ENCODE data around the gene SLC15A3. TPM values are rescaled to one million over a fixed set of nuclear protein-coding genes. Genes with fewer than 3 reads are reported as not detected.
A peak's percentile ranks its signal among the peaks of the same experiment; 100 is the strongest.

Gene SLC15A3
- total and polyA plus RNA-seq, 3 experiments from 2014 or later, result 1.2 to 1.5 TPM; not detected in 1

DNA sequence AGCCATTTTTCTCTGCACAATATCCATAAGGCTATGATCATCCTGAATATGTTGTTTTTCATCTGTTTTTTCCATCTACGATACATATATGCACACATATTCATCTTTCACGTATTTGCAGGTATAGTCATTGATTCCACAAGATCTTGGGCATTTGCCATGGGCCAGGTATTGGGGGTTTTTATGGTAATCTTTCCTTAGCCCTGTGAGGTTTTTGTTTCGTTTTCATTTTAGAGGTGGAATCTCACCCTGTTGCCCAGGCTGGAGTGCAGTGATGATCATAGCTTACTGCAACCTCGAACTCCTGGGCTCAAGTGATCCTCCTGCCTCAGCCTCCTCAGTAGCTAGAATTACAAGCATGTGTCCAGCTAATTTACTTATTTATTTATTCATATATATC lies 39.5 kb upstream of the SLC15A3 start:
- H3K36me3 ChIP-seq (ENCODE audit: insufficient read depth, low read length), result peaks cover 52% of the 10 kb centered on the region
- peaks cover 80% of the 10 kb centered on the region for H3K4me1 ChIP-seq (ENCODE audit: insufficient read depth, low read length)
- H3K36me3 Mint-ChIP-seq, result peaks cover 6 to 86% (median 27%) of the 10 kb centered on the region in 3 donors
- H3K27me3 ChIP-seq (ENCODE audit: insufficient read depth, low read length, poor library complexity, severe bottlenecking), result no peaks in the 10 kb centered on the region
- ChIA-PET CTCF (interaction anchor here (0.9 to 3.2 kb wide), 4 partner anchors 9 to 80 kb away, joined by 3 to 10 read pairs (median 4); no protein-coding TSS in a partner anchor), POLR2A (interaction anchor here (0.7 kb wide), 2 partner anchors 9 to 85 kb away, joined by 3 to 4 read pairs; no protein-coding TSS in a partner anchor)
- H3K27ac Mint-ChIP-seq, result peak overlapping the region in 7 of 8 donors; percentile 23 to 88 (median 53)
- H3K9me3 Mint-ChIP-seq, result no peaks in the 10 kb centered on the region
- H3K9me3 ChIP-seq (ENCODE audit: low read length), result no peaks in the 10 kb centered on the region
- no peaks in the 10 kb centered on the region for H3K27me3 Mint-ChIP-seq
- peaks cover 61 to 90% (median 85%) of the 10 kb centered on the region in 3 donors for H3K4me1 Mint-ChIP-seq
- no peak overlapping the region for H3K4me3 ChIP-seq (ENCODE audit: low read length)
- H3K27ac ChIP-seq (ENCODE audit: low read depth, low read length), result no peak overlapping the region
- H3K4me3 Mint-ChIP-seq, result peak overlapping the region in 3 of 7 donors; percentile 9 to 63 (median 16)
- peak in 1 of 5 donors; percentile 7 for DNase-seq

DNA sequence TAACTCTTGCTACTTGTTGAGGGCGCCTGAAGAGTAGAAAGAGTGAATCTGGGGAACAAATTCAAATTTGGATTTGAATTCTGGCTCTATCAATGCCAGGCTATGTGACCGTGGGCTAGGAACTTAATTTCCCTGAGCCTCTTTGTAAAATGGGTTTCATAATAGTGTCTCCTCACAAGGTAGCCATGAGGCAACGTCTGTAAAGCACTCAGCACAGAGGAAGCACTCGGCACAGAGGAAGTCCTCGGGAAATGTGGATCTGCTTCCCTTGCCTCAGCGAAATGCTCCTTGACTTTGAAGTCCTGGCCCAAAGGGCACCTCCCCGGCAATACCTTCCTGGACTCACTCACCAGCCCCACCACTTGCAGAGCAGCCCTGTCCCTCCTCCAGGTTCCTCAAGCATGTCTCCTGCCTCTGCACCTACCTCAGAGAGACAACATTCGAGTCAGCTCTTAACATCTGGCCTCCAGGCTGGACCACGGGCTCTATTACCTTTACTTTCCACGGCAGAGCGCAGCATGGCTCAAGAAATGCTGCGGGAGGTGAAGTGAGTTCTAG lies 37.2 kb upstream of the SLC15A3 start:
- Mint-ChIP-seq H3K27ac (peak overlapping the region; percentile 85 to 99 (median 94)), H3K4me1 (peaks cover 72 to 90% (median 84%) of the 10 kb centered on the region in 3 donors), H3K36me3 (peaks cover 3 to 78% (median 19%) of the 10 kb centered on the region in 3 donors), H3K4me3 (peak overlapping the region in 4 of 7 donors; percentile 29 to 61 (median 54)), H3K9me3 (no peaks in the 10 kb centered on the region), H3K27me3 (no peaks in the 10 kb centered on the region)
- H3K9me3 ChIP-seq (ENCODE audit: low read length), result no peaks in the 10 kb centered on the region
- no peak for DNase-seq
- no peak overlapping the region for H3K27ac ChIP-seq (ENCODE audit: low read depth, low read length)
- peaks cover 77% of the 10 kb centered on the region for H3K4me1 ChIP-seq (ENCODE audit: insufficient read depth, low read length)
- POLR2A ChIA-PET, result no interaction called here
- no peaks in the 10 kb centered on the region for H3K27me3 ChIP-seq (ENCODE audit: insufficient read depth, low read length, poor library complexity, severe bottlenecking)
- H3K36me3 ChIP-seq (ENCODE audit: insufficient read depth, low read length), result peaks cover 31% of the 10 kb centered on the region
- CTCF ChIA-PET, result no interaction called here
- no peak overlapping the region for H3K4me3 ChIP-seq (ENCODE audit: low read length)

DNA sequence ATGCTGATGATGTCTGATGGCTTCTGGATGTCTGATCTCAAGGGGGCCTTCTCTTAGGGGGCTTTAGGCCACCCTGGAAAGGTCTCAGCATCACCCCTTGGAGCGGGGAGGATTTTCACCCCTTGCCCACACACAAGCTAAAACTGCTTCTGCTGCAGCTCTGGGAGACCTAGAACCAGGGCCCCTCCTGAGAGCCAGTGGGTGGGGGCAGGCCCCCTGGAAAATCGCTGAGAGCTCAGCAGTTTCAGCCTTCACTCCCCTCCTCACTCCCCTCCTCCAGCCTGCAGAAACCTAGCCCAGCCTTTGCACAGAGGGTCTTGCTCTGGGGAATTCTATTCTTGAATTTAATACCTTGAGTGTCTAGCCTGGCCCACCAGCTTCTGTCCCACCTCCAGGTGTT lies 36.7 kb upstream of the SLC15A3 start:
- H3K9me3 ChIP-seq (ENCODE audit: low read length), result no peaks in the 10 kb centered on the region
- peak overlapping the region; percentile 85 to 99 (median 94) for H3K27ac Mint-ChIP-seq
- peaks cover 28% of the 10 kb centered on the region for H3K36me3 ChIP-seq (ENCODE audit: insufficient read depth, low read length)
- H3K4me1 ChIP-seq (ENCODE audit: insufficient read depth, low read length), result peaks cover 77% of the 10 kb centered on the region
- CTCF ChIA-PET, result interaction anchor here (1.2 kb wide), 1 partner anchor 73 kb away, joined by 3 read pairs; no protein-coding TSS in a partner anchor
- peak overlapping the region in 4 of 7 donors; percentile 17 to 61 (median 44) for H3K4me3 Mint-ChIP-seq
- H3K4me3 ChIP-seq (ENCODE audit: low read length), result peak overlapping the region; percentile 10
- POLR2A ChIA-PET, result interaction anchor here (0.6 to 1.5 kb wide), 3 partner anchors 11 to 123 kb away, joined by 4 to 11 read pairs (median 10); no protein-coding TSS in a partner anchor
- H3K27me3 ChIP-seq (ENCODE audit: insufficient read depth, low read length, poor library complexity, severe bottlenecking), result no peaks in the 10 kb centered on the region
- no peak overlapping the region for H3K27ac ChIP-seq (ENCODE audit: low read depth, low read length)
- peaks cover 73 to 90% (median 84%) of the 10 kb centered on the region in 3 donors for H3K4me1 Mint-ChIP-seq
- no peaks in the 10 kb centered on the region for H3K9me3 Mint-ChIP-seq
- no peaks in the 10 kb centered on the region for H3K27me3 Mint-ChIP-seq
- peaks cover 6 to 78% (median 20%) of the 10 kb centered on the region in 3 donors for H3K36me3 Mint-ChIP-seq
- DNase-seq, result no peak

DNA sequence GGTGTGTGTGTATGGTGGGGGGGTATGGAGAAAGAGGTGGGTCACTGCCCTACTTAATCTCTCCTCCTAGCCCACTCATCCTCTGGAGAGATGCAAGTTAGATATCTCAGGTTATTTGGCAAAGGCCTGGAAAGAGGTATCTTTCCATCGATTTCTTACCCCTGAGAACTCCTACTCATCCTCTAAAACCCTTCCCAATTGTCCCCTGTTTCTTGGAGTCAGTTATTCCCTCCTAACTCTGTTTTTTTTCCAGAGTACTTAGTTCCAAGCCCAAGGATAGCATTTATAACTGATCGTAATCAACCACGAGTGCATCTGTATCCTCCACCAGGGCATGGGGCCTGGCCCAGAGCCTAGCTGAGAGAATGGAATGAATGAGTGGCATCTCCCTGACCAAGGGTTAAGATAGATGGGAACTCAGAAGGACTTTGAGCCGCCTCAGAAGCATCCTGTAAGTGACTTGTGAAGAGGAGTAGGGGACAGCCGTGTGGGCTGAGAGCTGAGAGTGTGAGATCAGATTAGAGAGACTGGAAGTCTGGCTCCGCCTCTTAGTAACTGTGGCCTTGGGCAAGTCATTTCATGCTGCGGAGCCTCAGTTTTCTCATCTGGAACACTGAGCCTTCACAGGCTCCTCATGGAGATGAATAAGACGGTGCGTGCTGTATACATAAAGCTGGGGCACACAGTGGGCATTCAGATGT lies 35.8 kb upstream of the SLC15A3 start:
- Histone ChIP-seq H3K9me3 (ENCODE audit: low read length) (no peaks in the 10 kb centered on the region), H3K27ac (ENCODE audit: low read depth, low read length) (no peak overlapping the region), H3K27me3 (ENCODE audit: insufficient read depth, low read length, poor library complexity, severe bottlenecking) (no peaks in the 10 kb centered on the region), H3K4me1 (ENCODE audit: insufficient read depth, low read length) (peaks cover 77% of the 10 kb centered on the region), H3K4me3 (ENCODE audit: low read length) (peak overlapping the region; percentile 10), H3K36me3 (ENCODE audit: insufficient read depth, low read length) (peaks cover 19% of the 10 kb centered on the region)
- peak in 2 of 5 donors; percentile 30 to 63 for DNase-seq
- peaks cover 74 to 90% (median 84%) of the 10 kb centered on the region in 3 donors for H3K4me1 Mint-ChIP-seq
- H3K4me3 Mint-ChIP-seq, result peak overlapping the region; percentile 35 to 82 (median 70)
- POLR2A ChIA-PET, result interaction anchor here (1.5 kb wide), 2 partner anchors 10 to 124 kb away, joined by 4 to 11 read pairs; no protein-coding TSS in a partner anchor
- CTCF ChIA-PET, result interaction anchor here (0.8 to 1.4 kb wide), 5 partner anchors 11 to 96 kb away, joined by 3 to 6 read pairs (median 3); no protein-coding TSS in a partner anchor
- no peaks in the 10 kb centered on the region for H3K27me3 Mint-ChIP-seq
- peak overlapping the region; percentile 84 to 99 (median 96) for H3K27ac Mint-ChIP-seq
- H3K9me3 Mint-ChIP-seq, result no peaks in the 10 kb centered on the region
- peaks cover 10 to 77% (median 21%) of the 10 kb centered on the region in 3 donors for H3K36me3 Mint-ChIP-seq

DNA sequence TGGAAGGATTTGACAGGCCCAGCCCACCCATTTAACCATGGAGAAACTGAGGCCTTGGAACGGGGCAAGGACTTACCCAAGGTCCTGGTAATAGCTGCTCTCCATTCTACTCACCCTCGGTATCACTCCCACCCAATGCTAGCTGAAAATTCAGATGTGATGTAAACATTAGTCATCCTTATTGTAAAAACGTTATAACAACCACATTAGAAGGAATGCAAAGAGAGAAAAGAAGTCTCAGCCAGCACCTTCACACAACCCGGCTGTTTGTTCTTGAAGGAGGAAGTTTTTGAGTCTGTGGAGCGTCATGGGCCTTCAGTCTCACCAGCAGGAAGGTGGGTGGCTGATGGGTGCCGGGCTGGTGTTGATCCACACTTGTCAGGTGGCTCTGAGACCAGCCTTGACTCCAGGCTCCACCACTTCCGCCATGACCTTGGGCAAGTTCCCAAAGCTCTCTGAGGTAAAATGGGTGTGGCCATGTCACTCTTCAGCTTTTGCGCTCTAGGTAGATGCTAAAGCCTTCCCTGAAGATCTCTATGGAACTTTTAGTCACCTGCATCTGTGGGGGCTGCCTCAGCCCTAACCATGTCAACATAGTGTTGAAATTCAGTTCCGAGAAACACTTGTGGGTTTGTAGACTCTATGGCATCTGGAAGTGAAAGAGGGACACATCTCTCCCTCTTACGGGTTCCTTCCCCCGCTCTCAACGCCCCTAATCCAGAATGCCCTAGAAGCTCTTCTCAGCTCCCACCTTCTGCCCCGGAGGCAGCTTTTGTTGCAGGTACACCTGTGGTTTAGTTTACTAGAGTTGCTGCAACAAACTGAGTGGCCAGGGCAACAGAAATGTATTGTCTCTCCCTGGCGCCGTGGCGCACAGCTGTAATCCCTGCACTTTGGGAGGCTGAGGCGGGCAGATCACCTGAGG lies 34.3 kb upstream of the SLC15A3 start:
- Mint-ChIP-seq H3K27ac (peak overlapping the region; percentile 84 to 99 (median 96)), H3K4me3 (peak overlapping the region; percentile 56 to 82 (median 71)), H3K9me3 (no peaks in the 10 kb centered on the region), H3K27me3 (no peaks in the 10 kb centered on the region), H3K36me3 (peaks cover 10 to 84% (median 19%) of the 10 kb centered on the region in 3 donors), H3K4me1 (peaks cover 79 to 97% (median 92%) of the 10 kb centered on the region in 3 donors)
- Histone ChIP-seq H3K4me1 (ENCODE audit: insufficient read depth, low read length) (peaks cover 88% of the 10 kb centered on the region), H3K36me3 (ENCODE audit: insufficient read depth, low read length) (peaks cover 19% of the 10 kb centered on the region), H3K27ac (ENCODE audit: low read depth, low read length) (peak overlapping the region; percentile 55), H3K9me3 (ENCODE audit: low read length) (no peaks in the 10 kb centered on the region), H3K4me3 (ENCODE audit: low read length) (peak overlapping the region; percentile 23), H3K27me3 (ENCODE audit: insufficient read depth, low read length, poor library complexity, severe bottlenecking) (no peaks in the 10 kb centered on the region)
- POLR2A ChIA-PET, result interaction anchor here (0.6 to 1.9 kb wide), 13 partner anchors 9 to 116 kb away, joined by 3 to 15 read pairs (median 5); partner anchors contain the start of genes CD5 and TMEM109
- DNase-seq, result peak; percentile 81 to 97 (median 95)
- CTCF ChIA-PET, result interaction anchor here (0.8 to 2.4 kb wide), 13 partner anchors 8 to 143 kb away, joined by 3 to 9 read pairs (median 4); no protein-coding TSS in a partner anchor

DNA sequence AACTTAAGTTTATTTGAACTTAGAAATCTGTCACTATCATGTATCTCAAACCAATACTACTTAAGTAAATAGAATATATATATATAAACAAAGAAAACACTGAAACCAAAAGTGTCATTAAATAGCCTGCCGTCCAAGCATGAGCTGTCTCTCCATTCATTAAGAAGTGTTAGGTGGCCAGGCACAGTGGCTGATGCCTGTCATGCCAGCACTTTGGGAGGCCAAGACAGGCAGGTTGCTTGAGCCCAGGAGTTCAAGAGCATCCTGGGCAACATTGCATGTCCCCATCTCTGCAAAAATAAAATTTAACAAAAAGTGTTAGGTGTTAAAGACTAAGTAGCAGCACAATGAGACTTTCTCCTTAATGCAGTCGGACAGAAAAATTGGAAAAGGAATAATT lies 33.5 kb upstream of the SLC15A3 start:
- peaks cover 90% of the 10 kb centered on the region for H3K4me1 ChIP-seq (ENCODE audit: insufficient read depth, low read length)
- peak overlapping the region; percentile 55 for H3K27ac ChIP-seq (ENCODE audit: low read depth, low read length)
- no peak for DNase-seq
- Mint-ChIP-seq H3K27ac (peak overlapping the region; percentile 84 to 99 (median 96)), H3K4me3 (peak overlapping the region; percentile 56 to 82 (median 71)), H3K36me3 (peaks cover 10 to 85% (median 19%) of the 10 kb centered on the region in 3 donors), H3K9me3 (no peaks in the 10 kb centered on the region), H3K4me1 (peaks cover 82 to 98% (median 94%) of the 10 kb centered on the region in 3 donors), H3K27me3 (no peaks in the 10 kb centered on the region)
- H3K36me3 ChIP-seq (ENCODE audit: insufficient read depth, low read length), result peaks cover 21% of the 10 kb centered on the region
- H3K27me3 ChIP-seq (ENCODE audit: insufficient read depth, low read length, poor library complexity, severe bottlenecking), result no peaks in the 10 kb centered on the region
- H3K4me3 ChIP-seq (ENCODE audit: low read length), result peak overlapping the region; percentile 23
- no peaks in the 10 kb centered on the region for H3K9me3 ChIP-seq (ENCODE audit: low read length)
- ChIA-PET POLR2A (interaction anchor here (0.7 to 1.9 kb wide), 10 partner anchors 8 to 117 kb away, joined by 3 to 15 read pairs (median 6); partner anchors contain the start of genes CD5 and TMEM109), CTCF (interaction anchor here (1.0 to 2.4 kb wide), 8 partner anchors 8 to 144 kb away, joined by 3 to 9 read pairs (median 4); no protein-coding TSS in a partner anchor)

DNA sequence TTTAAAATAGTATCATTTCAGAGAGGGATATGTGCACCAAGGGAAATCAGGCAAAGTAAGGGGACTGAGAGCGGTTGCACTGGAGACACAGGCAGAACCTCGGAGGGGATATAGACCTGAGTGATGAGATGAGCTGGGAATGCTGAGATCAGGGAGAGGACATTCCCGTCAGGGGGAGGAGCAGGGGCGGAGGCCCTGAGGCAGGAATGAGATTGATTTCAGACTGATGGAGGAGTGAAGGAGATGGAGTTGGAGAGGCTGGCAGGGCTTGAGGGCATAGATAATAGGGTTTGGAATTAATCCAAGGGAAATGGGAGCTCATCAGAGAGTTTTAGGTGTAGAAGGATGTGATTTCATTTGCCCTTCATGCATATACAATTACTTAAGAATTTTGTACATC lies 32.7 kb upstream of the SLC15A3 start:
- H3K4me3 ChIP-seq (ENCODE audit: low read length), result peak overlapping the region; percentile 21
- peaks cover 21% of the 10 kb centered on the region for H3K36me3 ChIP-seq (ENCODE audit: insufficient read depth, low read length)
- Mint-ChIP-seq H3K4me3 (peak overlapping the region; percentile 27 to 85 (median 69)), H3K36me3 (peaks cover 10 to 87% (median 19%) of the 10 kb centered on the region in 3 donors), H3K27me3 (no peaks in the 10 kb centered on the region), H3K4me1 (peaks cover 85 to 99% (median 97%) of the 10 kb centered on the region in 3 donors), H3K9me3 (no peaks in the 10 kb centered on the region), H3K27ac (peak overlapping the region; percentile 84 to 98 (median 94))
- no peaks in the 10 kb centered on the region for H3K27me3 ChIP-seq (ENCODE audit: insufficient read depth, low read length, poor library complexity, severe bottlenecking)
- H3K27ac ChIP-seq (ENCODE audit: low read depth, low read length), result no peak overlapping the region
- DNase-seq, result no peak
- peaks cover 96% of the 10 kb centered on the region for H3K4me1 ChIP-seq (ENCODE audit: insufficient read depth, low read length)
- ChIA-PET CTCF (interaction anchor here (0.7 to 1.3 kb wide), 4 partner anchors 10 to 89 kb away, joined by 3 to 4 read pairs (median 3); no protein-coding TSS in a partner anchor), POLR2A (interaction anchor here (0.6 kb wide), 2 partner anchors 9 to 99 kb away, joined by 3 read pairs; no protein-coding TSS in a partner anchor)
- no peaks in the 10 kb centered on the region for H3K9me3 ChIP-seq (ENCODE audit: low read length)
